ENCODE results near the gene KCNIP1.

GRCh38 chr5:170656346-170656745 lies 152.5 kb downstream of the KCNIP1 start:
- TF ChIP-seq, protein P1, sequence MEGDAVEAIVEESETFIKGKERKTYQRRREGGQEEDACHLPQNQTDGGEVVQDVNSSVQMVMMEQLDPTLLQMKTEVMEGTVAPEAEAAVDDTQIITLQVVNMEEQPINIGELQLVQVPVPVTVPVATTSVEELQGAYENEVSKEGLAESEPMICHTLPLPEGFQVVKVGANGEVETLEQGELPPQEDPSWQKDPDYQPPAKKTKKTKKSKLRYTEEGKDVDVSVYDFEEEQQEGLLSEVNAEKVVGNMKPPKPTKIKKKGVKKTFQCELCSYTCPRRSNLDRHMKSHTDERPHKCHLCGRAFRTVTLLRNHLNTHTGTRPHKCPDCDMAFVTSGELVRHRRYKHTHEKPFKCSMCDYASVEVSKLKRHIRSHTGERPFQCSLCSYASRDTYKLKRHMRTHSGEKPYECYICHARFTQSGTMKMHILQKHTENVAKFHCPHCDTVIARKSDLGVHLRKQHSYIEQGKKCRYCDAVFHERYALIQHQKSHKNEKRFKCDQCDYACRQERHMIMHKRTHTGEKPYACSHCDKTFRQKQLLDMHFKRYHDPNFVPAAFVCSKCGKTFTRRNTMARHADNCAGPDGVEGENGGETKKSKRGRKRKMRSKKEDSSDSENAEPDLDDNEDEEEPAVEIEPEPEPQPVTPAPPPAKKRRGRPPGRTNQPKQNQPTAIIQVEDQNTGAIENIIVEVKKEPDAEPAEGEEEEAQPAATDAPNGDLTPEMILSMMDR (IDR thresholded peaks at IDR 0.05): no peak
- no peak for TF ChIP-seq POLR2A (IDR thresholded peaks at IDR 0.05)
